Epithelial cell of proximal tubule (primary cell): ENCODE measurements around the gene TNRC18. TPM values are rescaled to one million over a fixed set of nuclear protein-coding genes. Genes with fewer than 3 reads are reported as not detected.

Experiments
- DNase-seq: peaks from one replicate; pipeline ENCODE4 v3.0.0-alpha.2; 2011; ENCODE audit warnings: low read depth
- H3K4me3 ChIP-seq: 2 replicates; pipeline ENCODE4 v1.5.1; 2011; ENCODE audit warnings: low read depth, mild to moderate bottlenecking, low read length
- CTCF ChIP-seq: conservative IDR thresholded peaks from 2 replicates; pipeline ENCODE4 v1.5.1; 2012; ENCODE audit warnings: low read depth, mild to moderate bottlenecking, low read length
- total RNA-seq: library from RNA; depleted of rRNA; stranded (reverse); fragments of >200 nt; gene quantifications from 2 replicates; pipeline ENCODE4 v1.2.3, GENCODE V29; 2015

The TNRC18 gene
- total RNA-seq, 1 donor from 2014 or later, result 34.3 TPM

- H3K4me3 ChIP-seq, result no peak overlapping the region
- TF ChIP-seq CTCF, result no peak
- no peak for DNase-seq
These were observed 119.8 kb downstream of the TNRC18 start for GRCh38 chr7:5303591-5304505.

GRCh38 chr7:5303061-5303460 lies 120.6 kb downstream of the TNRC18 start:
- TF ChIP-seq CTCF, result no peak
- no peak overlapping the region for H3K4me3 ChIP-seq
- no peak for DNase-seq

- H3K4me3 ChIP-seq, result no peak overlapping the region
- no peak for DNase-seq
- TF ChIP-seq CTCF, result no peak
These were observed 121.1 kb downstream of the TNRC18 start for GRCh38 chr7:5302577-5302976.

GRCh38 chr7:5300366-5300765 lies 123.3 kb downstream of the TNRC18 start:
- no peak for DNase-seq
- no peak for TF ChIP-seq CTCF
- no peak overlapping the region for H3K4me3 ChIP-seq

GRCh38 chr7:5296611-5297226 lies 126.9 kb downstream of the TNRC18 start:
- no peak for DNase-seq
- H3K4me3 ChIP-seq, result no peak overlapping the region
- TF ChIP-seq CTCF, result no peak

- no peak for TF ChIP-seq CTCF
- no peak for DNase-seq
- H3K4me3 ChIP-seq, result no peak overlapping the region
These were observed 127.5 kb downstream of the TNRC18 start for GRCh38 chr7:5296015-5296610.
